ENCODE data around the gene RGCC.

- no peak for TF ChIP-seq CTCF (IDR thresholded peaks at IDR 0.05; ENCODE audit: extremely low read depth in 1 of 2, insufficient read depth in 1 of 2, low read depth in 1 of 2, low read length in 2 of 2)
- no peak for TF ChIP-seq GATA2 (IDR thresholded peaks at IDR 0.05; ENCODE audit: insufficient read depth, insufficient read length, low read depth, low read length)
- no peak for TF ChIP-seq POLR2AphosphoS5 (IDR thresholded peaks at IDR 0.05; ENCODE audit: insufficient read depth, low read depth, low read length)
- TF ChIP-seq POLR2A (IDR thresholded peaks at IDR 0.05; ENCODE audit: low read depth, low read length): no peak
- TF ChIP-seq FOS (IDR thresholded peaks at IDR 0.05; ENCODE audit: borderline replicate concordance, insufficient read depth, low read length): no peak
- TF ChIP-seq EZH2 (IDR thresholded peaks at IDR 0.05; ENCODE audit: borderline replicate concordance, low read depth, low read length, severe bottlenecking): no peak
- no peak for TF ChIP-seq JUN (IDR thresholded peaks at IDR 0.05; ENCODE audit: borderline replicate concordance, insufficient read depth, insufficient read length, low read depth)
Observed at GRCh38 chr13:41491436-41491835, 34.1 kb downstream of the RGCC start.
